ENCODE measurements around the gene PDPK1. TPM values are rescaled to one million over a fixed set of nuclear protein-coding genes. Genes with fewer than 3 reads are reported as not detected.

The PDPK1 gene
- polyA plus RNA-seq, 1 experiment = 32.4 TPM

DNA sequence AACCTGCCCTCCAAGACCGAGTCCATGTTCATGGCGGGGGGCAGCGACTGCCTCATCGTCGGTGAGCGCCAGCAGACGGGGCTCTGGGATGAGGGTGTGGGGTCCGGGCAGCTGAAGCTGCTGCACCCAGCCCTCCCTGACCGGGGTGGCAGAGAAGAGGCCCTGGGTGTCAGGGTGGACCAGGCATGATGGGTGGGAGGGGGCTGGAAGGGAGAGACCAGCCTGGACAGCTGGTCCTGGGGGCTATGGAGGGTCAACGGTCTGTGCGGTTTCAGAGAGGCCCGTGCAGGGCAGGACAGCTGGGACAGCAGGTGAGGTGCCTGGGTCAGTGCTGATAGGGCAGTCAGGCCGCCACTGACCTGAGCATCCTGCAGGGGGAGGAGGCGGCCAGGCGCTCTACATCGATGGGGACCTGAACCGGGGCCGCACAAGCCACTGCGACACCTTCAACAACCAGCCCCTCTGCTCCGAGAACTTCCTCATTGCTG, 37.3 kb upstream of the PDPK1 start:
- DNase-seq (ENCODE audit: low read depth, low spot score) = no peak
- CTCF ChIA-PET = interaction anchor here (0.5 to 2.6 kb wide), 13 partner anchors 11 to 1969 kb away, joined by 3 to 30 read pairs (median 5); partner anchors contain the start of genes ABCA3, ATP6V0C, CCNF and NTN3

DNA sequence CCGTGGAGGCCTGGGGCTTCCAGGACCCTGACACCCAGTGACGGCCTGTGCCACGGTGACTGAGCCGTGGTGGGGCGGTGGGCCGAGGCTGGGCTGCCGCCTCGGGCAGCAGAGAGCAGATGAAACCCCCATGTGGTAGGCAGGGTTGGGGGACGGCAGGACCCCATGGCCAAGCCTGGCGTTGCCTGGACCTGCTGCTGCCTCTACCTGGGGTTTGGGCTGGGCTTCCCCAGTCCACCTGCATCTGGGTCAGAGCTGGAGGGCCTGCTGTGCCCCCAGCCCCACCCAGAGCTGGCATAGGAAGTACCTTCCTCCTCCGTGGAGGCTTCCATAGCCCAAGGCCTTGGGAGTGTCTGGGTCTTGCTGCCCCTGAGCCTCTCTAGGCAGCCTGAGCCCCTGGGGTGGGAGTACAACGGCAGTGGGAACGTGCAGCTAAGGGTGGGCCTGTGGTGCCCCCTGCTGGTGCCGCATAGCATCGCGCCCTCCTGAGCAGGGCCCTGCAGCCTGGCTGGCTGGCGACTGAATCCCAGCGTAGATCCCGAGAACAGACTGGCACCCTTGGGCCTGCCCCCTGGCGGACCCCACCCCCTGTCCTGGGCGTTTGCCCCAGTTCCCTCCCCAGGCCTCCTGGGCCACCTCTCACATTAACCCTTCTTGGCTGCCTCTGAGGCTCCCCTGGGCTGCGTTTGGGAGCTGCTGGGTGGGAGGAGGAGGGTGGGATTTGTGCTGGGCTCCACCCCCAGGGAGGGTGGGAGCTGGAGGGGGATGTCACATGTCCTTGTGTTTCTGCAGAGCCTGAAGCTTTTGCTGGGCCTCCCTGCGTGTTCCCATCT, 36.7 kb upstream of the PDPK1 start:
- peak; percentile 96 for TF ChIP-seq CTCF (IDR thresholded peaks at IDR 0.05; ENCODE audit: low read depth, low read length)
- no peaks in the 10 kb centered on the region; the same call in 1 of the 2 replicates for H3K9me3 ChIP-seq (ENCODE audit: control insufficient read depth, insufficient read depth, low read length)
- CTCF ChIA-PET = interaction anchor here (0.5 to 2.6 kb wide), 34 partner anchors 9 to 1970 kb away, joined by 3 to 30 read pairs (median 4); partner anchors contain the start of genes ABCA3, ATP6V0C, CCNF and NTN3
- no peak overlapping the region for H3K27ac ChIP-seq (ENCODE audit: low read depth, low read length)
- H3K27me3 ChIP-seq (ENCODE audit: control insufficient read depth, insufficient read depth, low read length) = no peaks in the 10 kb centered on the region
- POLR2A ChIA-PET = interaction anchor here (0.5 to 2.2 kb wide), 14 partner anchors 10 to 633 kb away, joined by 3 to 11 read pairs (median 4); partner anchors contain the start of genes AMDHD2, ATP6V0C, CCNF and ECI1
- peak overlapping the region; percentile 36 for H3K4me3 ChIP-seq (ENCODE audit: low read depth, low read length)
- DNase-seq (ENCODE audit: low read depth, low spot score) = peak; percentile 60

More for the DNA sequence above, 37.3 kb upstream of the PDPK1 start:
- Histone ChIP-seq H3K9me3 (ENCODE audit: control insufficient read depth, insufficient read depth, low read length) (no peaks in the 10 kb centered on the region; the same call in 1 of the 2 replicates), H3K4me3 (ENCODE audit: low read depth, low read length) (no peak overlapping the region), H3K27ac (ENCODE audit: low read depth, low read length) (no peak overlapping the region), H3K27me3 (ENCODE audit: control insufficient read depth, insufficient read depth, low read length) (no peaks in the 10 kb centered on the region)
- POLR2A ChIA-PET = interaction anchor here (1.0 to 1.3 kb wide), 5 partner anchors 19 to 289 kb away, joined by 3 to 8 read pairs (median 4); partner anchors contain the start of genes AMDHD2, CCNF and ECI1
- no peak for TF ChIP-seq CTCF (IDR thresholded peaks at IDR 0.05; ENCODE audit: low read depth, low read length)

DNA sequence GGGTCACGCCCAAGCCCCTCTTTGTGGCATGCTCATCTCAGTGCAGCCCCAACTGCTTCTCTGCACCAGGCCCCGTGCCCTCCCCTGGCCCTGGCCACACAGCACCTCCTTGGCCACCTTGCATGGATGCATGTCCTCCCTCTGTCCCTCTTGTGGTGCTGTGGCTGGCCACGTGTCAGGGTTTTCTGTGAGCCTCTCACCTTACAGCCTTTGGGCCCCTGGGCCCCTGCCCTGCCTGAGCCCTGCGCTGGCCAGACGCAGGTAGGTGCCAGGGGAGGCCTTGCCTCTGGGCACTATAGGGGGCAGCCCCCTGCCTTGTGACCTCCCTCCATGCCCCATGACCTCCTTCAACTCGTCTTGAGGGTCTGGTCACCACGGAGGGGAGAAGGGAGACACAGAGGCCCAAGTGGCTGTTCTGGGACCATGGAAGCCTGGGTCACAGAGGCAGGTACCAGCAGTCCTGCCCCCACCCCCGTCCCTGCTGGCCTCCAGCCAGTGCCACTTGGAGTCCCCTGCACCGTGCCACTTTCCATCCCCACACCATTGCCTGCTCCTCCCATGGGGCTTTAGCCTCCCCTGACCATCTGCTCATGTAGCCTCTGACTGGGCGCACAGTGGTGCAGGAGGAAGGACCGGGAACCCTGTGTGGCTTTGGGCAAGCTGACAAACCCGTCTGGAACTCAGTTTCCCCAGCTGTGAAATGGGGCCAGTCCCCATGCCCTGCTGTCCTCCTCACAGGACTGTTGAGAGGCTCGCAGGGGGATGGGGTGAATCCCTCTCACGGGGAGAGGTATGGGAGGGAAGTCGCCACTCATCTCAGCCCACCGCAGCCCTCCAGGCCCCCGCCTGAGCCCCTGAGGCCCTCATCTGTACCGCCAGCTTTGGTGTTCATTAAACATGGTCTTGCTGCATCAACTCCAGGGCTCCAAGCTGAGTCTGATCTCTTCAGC, 35.6 kb upstream of the PDPK1 start:
- CTCF ChIA-PET = interaction anchor here (0.6 to 2.6 kb wide), 30 partner anchors 9 to 372 kb away, joined by 3 to 30 read pairs (median 4); partner anchors contain the start of genes ABCA3, ATP6V0C and CCNF
- no peak for TF ChIP-seq CTCF (IDR thresholded peaks at IDR 0.05; ENCODE audit: low read depth, low read length)
- H3K9me3 ChIP-seq (ENCODE audit: control insufficient read depth, insufficient read depth, low read length) = no peaks in the 10 kb centered on the region; the same call in 1 of the 2 replicates
- no peaks in the 10 kb centered on the region for H3K27me3 ChIP-seq (ENCODE audit: control insufficient read depth, insufficient read depth, low read length)
- H3K27ac ChIP-seq (ENCODE audit: low read depth, low read length) = peak overlapping the region; percentile 62
- no peak for DNase-seq (ENCODE audit: low read depth, low spot score)
- no peak overlapping the region for H3K4me3 ChIP-seq (ENCODE audit: low read depth, low read length)
- POLR2A ChIA-PET = interaction anchor here (0.5 to 2.2 kb wide), 13 partner anchors 9 to 634 kb away, joined by 3 to 11 read pairs (median 4); partner anchors contain the start of genes AMDHD2, ATP6V0C, ECI1 and TBC1D24

DNA sequence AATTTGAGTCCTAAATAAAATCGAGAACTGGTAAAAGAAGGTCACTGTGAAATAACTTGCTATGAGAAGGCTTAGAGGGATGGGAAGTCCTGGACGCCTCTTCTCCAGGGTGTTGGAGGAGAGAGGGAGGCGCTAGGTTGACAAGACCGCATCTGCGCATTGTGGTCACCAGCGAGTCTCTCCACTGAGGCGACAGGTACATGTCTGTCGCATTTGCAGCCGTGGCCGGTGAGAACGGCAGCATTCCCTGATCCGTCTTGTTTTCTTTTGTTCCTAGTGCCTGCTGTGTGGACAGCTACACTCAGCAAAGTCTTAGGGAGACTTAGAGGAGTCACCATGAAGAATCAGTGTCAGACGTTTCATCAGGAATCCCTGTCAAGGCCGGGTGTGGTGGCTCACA, 32.1 kb upstream of the PDPK1 start:
- H3K9me3 ChIP-seq (ENCODE audit: control insufficient read depth, insufficient read depth, low read length) = no peaks in the 10 kb centered on the region; the same call in 1 of the 2 replicates
- ChIA-PET POLR2A (interaction anchor here (1.2 kb wide), 1 partner anchor 32 kb away, joined by 4 read pairs; no protein-coding TSS in a partner anchor), CTCF (no interaction called here)
- H3K27me3 ChIP-seq (ENCODE audit: control insufficient read depth, insufficient read depth, low read length) = no peaks in the 10 kb centered on the region
- H3K4me3 ChIP-seq (ENCODE audit: low read depth, low read length) = no peak overlapping the region
- no peak for TF ChIP-seq CTCF (IDR thresholded peaks at IDR 0.05; ENCODE audit: low read depth, low read length)
- no peak for DNase-seq (ENCODE audit: low read depth, low spot score)
- no peak overlapping the region for H3K27ac ChIP-seq (ENCODE audit: low read depth, low read length)

Data from AG04450 (cell line).